Hypothalamus (tissue), 51 donors: ENCODE results near the gene DUSP10.

Experiments
- DNase-seq, 51 donors: peaks; one replicate each; lab custom pipeline; 2025; lab: John Stamatoyannopoulos, UW

Gene DUSP10

GRCh38 chr1:221766210-221766609 lies 24.3 kb upstream of the DUSP10 start:
- no peak for DNase-seq

DNA sequence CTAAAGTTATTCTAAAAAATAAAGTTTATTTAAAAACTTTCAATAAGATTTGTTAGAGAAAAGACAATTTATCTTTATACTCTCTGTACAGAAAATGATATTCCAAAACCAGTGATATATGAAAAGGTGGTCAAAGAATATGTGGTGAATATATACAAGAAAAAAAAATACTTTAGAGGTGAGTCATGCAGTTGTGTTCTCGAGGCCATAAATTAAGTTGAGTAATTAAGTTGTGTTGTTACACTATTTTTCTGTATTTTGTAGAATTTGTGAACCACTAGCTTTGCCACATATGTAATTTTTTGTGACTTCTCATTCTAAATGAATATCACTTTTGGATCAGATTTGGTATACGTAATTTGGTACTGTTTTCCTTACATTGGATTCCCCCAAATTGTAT lies 23.6 kb upstream of the DUSP10 start:
- no peak for DNase-seq

- DNase-seq = no peak
These were observed 20.2 kb upstream of the DUSP10 start for GRCh38 chr1:221762121-221762520.

DNA sequence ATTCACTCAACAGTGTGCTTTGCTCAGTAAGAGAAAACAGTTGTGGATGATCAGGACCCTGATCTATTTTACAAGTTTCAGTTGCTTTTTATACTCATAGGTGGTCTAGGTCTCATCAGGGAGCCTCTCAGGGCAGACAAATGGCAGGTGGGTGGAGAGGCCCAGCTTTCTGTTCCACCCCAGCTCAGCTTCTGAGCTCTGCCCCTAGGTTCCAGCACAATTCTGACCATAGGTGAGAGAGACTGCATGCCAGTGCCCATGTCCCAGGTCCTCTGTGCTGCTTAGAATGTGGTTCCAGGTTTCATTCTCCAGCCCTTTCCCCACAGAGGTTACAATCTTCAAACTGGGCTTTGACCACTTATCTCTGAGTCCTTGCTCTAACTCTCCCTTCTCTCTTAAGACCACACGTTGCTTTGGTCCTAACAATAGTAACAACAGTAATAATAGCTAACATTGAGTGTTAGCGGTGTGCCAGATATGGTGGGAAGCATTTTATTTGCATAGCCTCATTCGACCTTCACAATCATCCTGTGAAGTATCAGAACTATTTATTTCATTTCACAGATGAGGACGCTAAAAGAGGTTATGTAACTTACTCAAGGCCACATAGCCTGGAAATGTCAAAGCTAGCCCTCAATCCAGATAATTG lies 19.6 kb upstream of the DUSP10 start:
- no peak for DNase-seq

- DNase-seq = no peak
These were observed 19.0 kb upstream of the DUSP10 start for GRCh38 chr1:221760911-221761310.

GRCh38 chr1:221759436-221759835 lies 17.5 kb upstream of the DUSP10 start:
- no peak for DNase-seq

DNA sequence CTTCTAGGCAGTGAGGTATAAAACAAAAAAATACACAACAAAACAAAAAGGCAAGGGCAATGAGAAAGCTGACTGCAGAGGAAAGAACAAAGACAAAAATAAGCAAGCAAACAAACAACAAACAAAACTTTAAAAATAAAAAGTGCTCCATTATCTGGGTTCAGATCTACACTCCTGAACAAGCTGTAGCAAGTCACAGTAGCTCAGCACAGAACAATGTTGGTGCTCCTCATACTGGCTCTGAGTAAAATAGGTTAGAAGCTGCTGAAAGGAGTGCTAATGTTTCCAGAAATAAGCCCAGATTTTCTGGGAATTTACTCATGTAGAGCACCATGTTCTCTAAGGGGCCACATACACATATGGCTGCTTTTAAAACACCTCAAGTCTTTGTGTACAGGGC lies 16.6 kb upstream of the DUSP10 start:
- DNase-seq = no peak

- no peak for DNase-seq
These were observed 15.1 kb upstream of the DUSP10 start for GRCh38 chr1:221756830-221757551.

DNA sequence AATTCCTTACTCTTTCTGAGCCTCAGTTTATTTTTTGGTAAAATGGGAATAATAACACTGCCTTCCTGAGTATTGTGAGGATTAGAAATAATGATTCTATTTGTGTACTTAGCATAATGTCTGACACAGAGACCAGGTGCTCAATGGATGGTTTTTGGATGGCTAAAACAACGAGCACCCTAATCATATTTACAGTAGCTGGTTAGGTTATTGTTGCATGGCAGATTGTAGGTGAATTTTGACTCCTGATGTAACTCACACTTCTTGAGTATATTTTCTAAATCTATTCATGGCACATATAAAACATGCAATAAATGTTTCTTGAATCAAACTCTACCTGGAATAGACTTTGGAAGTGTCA lies 11.9 kb upstream of the DUSP10 start:
- DNase-seq = no peak

- no peak for DNase-seq
These were observed 9.5 kb upstream of the DUSP10 start for GRCh38 chr1:221751226-221751887.

DNA sequence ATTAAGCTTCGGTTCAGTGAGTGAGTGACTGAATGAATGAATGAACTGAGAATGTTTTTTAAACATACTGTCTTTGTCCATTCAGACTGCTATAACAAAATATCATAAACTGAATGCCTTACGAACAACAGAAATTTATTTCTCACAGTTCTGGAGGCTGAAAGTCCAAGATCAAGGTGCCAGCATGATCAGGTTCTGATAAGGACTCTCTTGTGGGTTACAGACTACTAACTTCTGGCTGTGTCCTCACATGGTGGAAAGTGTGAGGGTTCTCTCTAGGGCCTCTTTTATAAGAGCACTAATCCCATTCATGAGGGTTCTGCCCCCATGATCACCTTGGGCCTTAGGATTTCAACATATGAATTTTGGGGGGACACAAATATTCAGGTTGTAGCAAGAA lies 7.1 kb upstream of the DUSP10 start:
- DNase-seq = no peak

- DNase-seq = no peak
These were observed 6.0 kb upstream of the DUSP10 start for GRCh38 chr1:221747839-221748238.

DNA sequence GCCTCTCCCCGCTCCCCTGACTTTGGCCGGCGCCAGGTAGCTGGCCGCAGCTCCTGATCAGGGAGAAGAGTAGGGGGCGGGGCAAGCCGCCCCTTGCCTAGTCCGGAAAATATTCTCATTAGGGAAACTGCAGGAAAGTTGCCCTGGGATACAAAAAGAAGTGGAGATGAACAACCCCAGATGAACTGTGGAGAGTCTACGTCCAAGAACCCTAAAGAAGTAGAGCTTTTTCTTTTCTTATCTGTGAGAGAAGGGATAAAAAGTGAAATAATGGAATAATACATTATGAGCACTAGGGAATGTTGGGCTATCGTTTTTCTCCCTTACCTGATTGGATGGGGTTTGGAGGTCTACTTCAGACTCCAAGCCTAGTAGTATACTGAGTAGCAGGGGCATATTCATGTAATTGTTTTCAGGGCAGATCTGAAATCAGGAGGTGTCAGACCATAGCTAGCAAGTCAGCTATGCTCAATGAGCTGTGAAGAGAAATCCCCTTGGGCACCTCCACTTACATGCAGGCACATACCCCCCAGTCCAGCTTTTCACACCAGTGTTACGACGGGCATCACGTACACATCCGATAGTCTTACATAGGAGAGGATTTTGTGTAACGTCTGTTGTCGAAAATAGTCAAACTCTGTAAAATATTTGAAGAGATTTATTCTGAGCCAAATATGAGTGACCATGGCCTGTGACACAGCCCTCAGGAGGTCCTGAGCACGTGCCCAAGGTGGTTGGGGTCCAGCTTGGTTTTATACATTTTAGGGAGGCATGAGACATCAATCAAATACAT lies 1.7 kb upstream of the DUSP10 start:
- DNase-seq = no peak

DNA sequence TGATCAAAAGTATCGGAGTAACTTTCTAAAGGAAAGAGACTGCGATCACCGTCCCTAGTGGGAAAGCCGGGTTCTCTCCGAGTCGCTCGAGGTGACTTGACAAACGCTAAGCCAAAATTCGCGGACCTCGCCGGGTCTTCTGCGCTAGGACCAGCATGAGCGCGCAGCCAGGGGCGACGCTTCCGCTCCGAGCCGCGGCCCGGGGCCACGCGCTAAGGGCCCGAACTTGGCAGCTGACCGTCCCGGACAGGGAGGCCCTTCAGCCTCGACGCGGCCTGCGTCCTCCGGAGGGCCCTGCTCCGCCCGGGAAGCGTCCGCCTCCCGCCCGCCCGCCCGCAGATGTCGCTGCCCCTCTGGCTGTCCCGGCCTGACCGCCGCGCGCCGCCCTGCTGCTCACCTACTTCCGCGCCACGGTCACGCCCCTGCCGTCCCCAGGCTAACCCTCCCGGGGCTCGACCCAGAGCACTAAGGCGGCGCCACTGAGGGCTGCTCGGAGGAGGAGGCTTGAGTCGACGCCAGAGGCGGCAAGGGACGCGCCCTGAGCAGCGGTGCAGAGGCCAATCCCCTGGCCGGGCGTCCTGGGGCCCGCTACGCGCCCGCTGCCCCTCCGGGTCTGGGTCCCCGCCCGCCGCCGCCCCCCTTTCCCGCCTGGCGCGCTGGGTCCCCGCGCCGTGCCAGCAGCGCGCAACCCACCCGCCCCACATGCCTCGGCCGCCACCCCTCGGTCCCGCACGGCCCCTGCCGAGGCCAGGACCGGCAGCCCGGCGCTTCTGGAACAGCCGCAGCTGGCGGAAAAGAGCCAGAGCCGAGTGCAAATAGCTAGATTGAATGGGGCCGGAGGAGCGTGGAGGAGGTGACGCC lies 896 bp upstream of the DUSP10 start:
- peak in 44 of 51 donors; percentile 39 to 87 (median 70) for DNase-seq

- peak in 6 of 51 donors; percentile 25 to 70 (median 42) for DNase-seq
These were observed 741 bp downstream of the DUSP10 start for GRCh38 chr1:221740993-221741702.

- peak in 1 of 51 donors; percentile 38 for DNase-seq
These were observed 1.4 kb downstream of the DUSP10 start for GRCh38 chr1:221740369-221740992.

DNA sequence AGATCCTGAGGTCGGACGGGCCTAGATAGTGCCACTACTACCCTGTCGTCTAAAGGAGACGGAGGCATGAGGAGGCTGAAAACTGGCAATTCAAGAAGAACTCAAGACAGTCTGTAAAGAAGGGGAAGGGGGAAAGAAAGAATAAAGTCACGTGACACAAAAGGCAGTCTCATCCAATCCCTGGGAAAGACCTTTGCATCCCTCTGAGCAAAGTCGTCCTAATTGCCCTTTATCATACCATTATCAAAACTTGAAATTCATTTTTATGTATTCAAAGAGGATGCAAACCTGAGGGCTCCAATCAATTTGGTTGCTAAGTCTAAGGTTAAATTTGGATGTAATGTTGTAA lies 2.2 kb downstream of the DUSP10 start:
- no peak for DNase-seq

DNA sequence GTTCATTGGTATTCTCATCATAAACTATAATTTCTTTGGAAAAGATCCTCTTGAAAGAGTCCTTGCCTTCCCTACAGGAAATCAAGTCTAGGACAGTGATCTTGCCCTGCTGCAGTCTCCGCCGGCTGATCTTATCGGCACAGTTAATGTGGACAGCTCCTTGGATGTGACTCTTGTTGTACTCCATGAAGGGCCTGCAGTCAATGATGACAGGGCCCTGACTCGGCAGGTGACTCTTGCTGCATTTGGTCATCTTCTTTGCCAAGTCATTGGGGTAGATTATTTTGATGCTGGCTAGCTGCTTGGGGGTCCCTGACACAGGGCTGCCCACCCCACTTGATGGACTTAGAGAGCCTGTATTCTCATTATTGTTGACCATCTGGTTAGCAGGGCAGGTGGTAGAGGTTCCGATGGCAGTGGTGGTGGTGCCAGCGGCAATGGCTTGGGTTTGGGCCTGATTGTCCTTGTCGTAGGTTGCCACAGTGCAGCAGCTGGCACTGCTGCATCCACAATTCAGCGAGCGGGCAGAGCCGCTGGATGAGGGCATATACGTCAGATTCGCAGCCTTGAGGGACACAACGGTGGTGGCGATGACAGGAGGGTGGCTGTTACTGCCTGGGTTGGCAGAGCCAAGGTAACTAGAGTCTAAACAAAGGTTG lies 2.7 kb downstream of the DUSP10 start:
- peak in 10 of 51 donors; percentile 11 to 35 (median 20) for DNase-seq

DNA sequence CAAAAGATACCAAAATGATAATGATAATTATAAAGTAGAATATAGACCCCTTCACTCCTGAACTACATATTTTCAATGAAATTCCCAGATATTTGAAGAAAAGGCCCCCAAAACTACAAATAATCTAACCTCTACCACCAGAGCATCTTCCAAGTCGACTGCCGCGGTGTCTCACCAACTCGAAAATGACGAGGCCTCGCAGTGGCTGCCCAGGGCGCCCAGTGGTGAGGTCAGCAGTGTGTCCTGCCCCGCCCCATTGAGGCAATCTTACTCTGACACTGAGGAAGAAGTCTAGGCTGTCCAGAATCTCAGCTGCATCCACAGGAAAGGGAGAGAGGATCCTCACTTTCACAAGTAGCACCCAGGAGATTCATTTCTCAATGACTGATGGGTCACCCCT lies 5.2 kb downstream of the DUSP10 start:
- DNase-seq = peak in 16 of 51 donors; percentile 10 to 66 (median 35)
